Glutamatergic neuron (in vitro differentiated cells): ENCODE data around the gene CABCOCO1. TPM values are rescaled to one million over a fixed set of nuclear protein-coding genes. Genes with fewer than 3 reads are reported as not detected.

Source experiments
- DNase-seq: peaks from one replicate; pipeline ENCODE4 v3.0.0; 2022
- H3K27ac Mint-ChIP-seq: one replicate; pipeline ENCODE4 v1.8.0; 2020; ENCODE audit warnings: mild to moderate bottlenecking, mixed read lengths, inconsistent platforms; ENCODE audit not compliant: unreplicated experiment
- H3K27me3 Mint-ChIP-seq: one replicate; pipeline ENCODE4 v1.8.0; 2020; ENCODE audit warnings: mild to moderate bottlenecking, moderate library complexity, mixed read lengths, inconsistent platforms; ENCODE audit not compliant: unreplicated experiment
- H3K36me3 Mint-ChIP-seq: one replicate; pipeline ENCODE4 v1.8.0; 2020; ENCODE audit warnings: mild to moderate bottlenecking, mixed read lengths, inconsistent platforms; ENCODE audit not compliant: unreplicated experiment
- H3K4me1 Mint-ChIP-seq: one replicate; pipeline ENCODE4 v1.8.0; 2020; ENCODE audit warnings: mild to moderate bottlenecking, low read depth, mixed read lengths, inconsistent platforms; ENCODE audit not compliant: unreplicated experiment
- H3K4me3 Mint-ChIP-seq: one replicate; pipeline ENCODE4 v1.8.0; 2020; ENCODE audit warnings: mild to moderate bottlenecking, mixed read lengths, inconsistent platforms; ENCODE audit not compliant: unreplicated experiment
- H3K9me3 Mint-ChIP-seq: one replicate; pipeline ENCODE4 v1.8.0; 2020; ENCODE audit warnings: mild to moderate bottlenecking, moderate library complexity, mixed read lengths, inconsistent platforms; ENCODE audit not compliant: unreplicated experiment
- CTCF ChIP-seq: fragments of 200-600 bp; sonication (generic); IDR thresholded peaks from one replicate; pipeline ENCODE4 v1.5.0; 2021; ENCODE audit not compliant: partially characterized antibody, unreplicated experiment
- total RNA-seq: library from RNA; stranded (reverse); fragmentation: NEBNext Ultra II Directional; extraction: Animal tissue kit (Norgen Biotek cat#: 25700); gene quantifications from one replicate; pipeline ENCODE4 v1.2.1, GENCODE V29; 2021; ENCODE audit not compliant: unreplicated experiment

Gene CABCOCO1
- total RNA-seq, 1 donor from 2014 or later = not detected

DNA sequence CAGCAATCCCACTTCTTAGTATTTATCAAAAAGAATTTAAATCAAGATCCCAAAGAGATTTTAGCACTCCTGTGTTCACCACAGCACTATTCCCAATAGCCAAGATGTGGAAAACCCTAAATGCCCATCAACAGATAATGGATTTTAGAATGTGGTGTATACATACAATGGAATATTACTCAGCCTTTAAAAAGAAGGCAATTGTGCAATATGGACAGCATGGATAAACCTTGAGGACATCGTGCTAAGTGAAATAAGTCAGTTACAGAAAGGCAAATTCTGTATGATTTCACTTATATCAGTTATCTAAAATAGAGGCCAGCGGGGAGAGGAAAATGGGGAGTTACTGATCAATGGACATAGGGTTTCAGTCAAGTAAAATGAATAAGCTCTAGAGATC is 66.9 kb downstream of the CABCOCO1 start:
- no peaks in the 10 kb centered on the region for H3K9me3 Mint-ChIP-seq
- no peaks in the 10 kb centered on the region for H3K4me1 Mint-ChIP-seq
- H3K36me3 Mint-ChIP-seq = no peaks in the 10 kb centered on the region
- H3K27ac Mint-ChIP-seq = no peak overlapping the region
- no peak for TF ChIP-seq CTCF
- H3K4me3 Mint-ChIP-seq = no peak overlapping the region
- DNase-seq = no peak
- peaks cover 4% of the 10 kb centered on the region for H3K27me3 Mint-ChIP-seq

DNA sequence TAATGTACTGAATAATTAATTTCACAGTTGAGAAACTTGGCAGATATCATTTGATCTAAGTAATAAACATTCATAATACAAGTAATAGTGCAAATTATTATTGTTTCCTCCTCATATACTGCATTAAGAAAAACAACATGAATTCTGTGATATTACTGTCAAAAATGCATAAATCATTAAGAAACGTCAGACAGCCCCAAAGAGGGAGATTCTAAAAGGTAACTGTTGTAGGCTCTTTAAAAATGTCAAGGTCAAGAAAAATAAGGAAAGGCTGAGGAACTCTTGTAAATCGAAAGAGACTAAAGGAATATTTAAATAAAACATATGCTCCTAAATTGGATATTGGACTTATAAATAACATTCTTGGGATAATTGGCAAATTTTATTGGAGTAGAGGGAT is 67.9 kb downstream of the CABCOCO1 start:
- peaks cover 4% of the 10 kb centered on the region for H3K27me3 Mint-ChIP-seq
- H3K4me3 Mint-ChIP-seq = no peak overlapping the region
- no peak overlapping the region for H3K27ac Mint-ChIP-seq
- no peaks in the 10 kb centered on the region for H3K36me3 Mint-ChIP-seq
- no peak for TF ChIP-seq CTCF
- no peaks in the 10 kb centered on the region for H3K4me1 Mint-ChIP-seq
- no peaks in the 10 kb centered on the region for H3K9me3 Mint-ChIP-seq
- no peak for DNase-seq

DNA sequence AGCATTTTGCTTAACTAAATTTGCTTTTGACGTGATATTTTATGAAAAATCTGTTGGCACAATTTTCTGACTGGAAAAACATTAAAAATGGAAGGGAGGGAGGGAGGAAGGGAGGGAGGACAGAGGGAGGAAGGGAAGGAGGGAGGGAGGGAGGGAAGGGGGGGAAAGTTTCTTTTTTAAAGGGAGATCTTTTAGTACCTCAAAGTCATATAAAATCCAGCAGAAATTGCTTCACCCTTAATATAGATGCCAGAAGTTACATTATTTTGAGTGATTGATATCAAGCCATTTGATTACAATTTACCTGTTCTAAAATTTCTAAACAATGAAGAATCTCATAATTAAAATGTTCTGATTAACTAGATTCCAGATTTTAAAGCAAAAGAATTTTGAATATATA is 68.9 kb downstream of the CABCOCO1 start:
- no peaks in the 10 kb centered on the region for H3K9me3 Mint-ChIP-seq
- TF ChIP-seq CTCF = no peak
- no peaks in the 10 kb centered on the region for H3K4me1 Mint-ChIP-seq
- H3K27me3 Mint-ChIP-seq = peaks cover 4% of the 10 kb centered on the region
- no peak overlapping the region for H3K27ac Mint-ChIP-seq
- H3K4me3 Mint-ChIP-seq = no peak overlapping the region
- DNase-seq = no peak
- no peaks in the 10 kb centered on the region for H3K36me3 Mint-ChIP-seq

- Mint-ChIP-seq H3K27me3 (peaks cover 4% of the 10 kb centered on the region), H3K27ac (no peak overlapping the region), H3K4me3 (no peak overlapping the region), H3K9me3 (peaks cover 1% of the 10 kb centered on the region), H3K36me3 (no peaks in the 10 kb centered on the region), H3K4me1 (no peaks in the 10 kb centered on the region)
- TF ChIP-seq CTCF = no peak
- DNase-seq = no peak
Measured at GRCh38 chr10:61732629-61733278, 70.0 kb downstream of the CABCOCO1 start.

GRCh38 chr10:61733358-61733940 is 70.7 kb downstream of the CABCOCO1 start:
- peaks cover 4% of the 10 kb centered on the region for H3K27me3 Mint-ChIP-seq
- no peaks in the 10 kb centered on the region for H3K36me3 Mint-ChIP-seq
- H3K4me3 Mint-ChIP-seq = no peak overlapping the region
- peaks cover 1% of the 10 kb centered on the region for H3K9me3 Mint-ChIP-seq
- DNase-seq = no peak
- H3K4me1 Mint-ChIP-seq = no peaks in the 10 kb centered on the region
- no peak overlapping the region for H3K27ac Mint-ChIP-seq
- TF ChIP-seq CTCF = peak; percentile 47
